HEK293T (cell line): ENCODE data around the gene DCANP1.

ENCODE experiments used
- CTCF ChIA-PET: fragments of 350-600 bp; formaldehyde crosslinking; extraction: SDS; loops from one replicate; lab custom pipeline; 2021; ENCODE audit warnings: antibody characterized with exemption, inconsistent platforms; lab: Yijun Ruan, JAX
- POLR2A ChIA-PET: fragments of 350-600 bp; formaldehyde crosslinking; extraction: SDS; loops from one replicate; lab custom pipeline; 2020; ENCODE audit warnings: antibody characterized with exemption, inconsistent platforms; lab: Yijun Ruan, JAX
- DNase-seq: peaks from one replicate; pipeline ENCODE4 v3.0.0; 2012; ENCODE audit warnings: mixed read lengths; ENCODE audit errors: extremely low spot score
- ARNT ChIP-seq: fragments of 450-650 bp; IDR thresholded peaks from 2 replicates; pipeline ENCODE4 v1.6.1; 2017; ENCODE audit warnings: mild to moderate bottlenecking
- BHLHE40 ChIP-seq: fragments of 450-650 bp; IDR thresholded peaks from 2 replicates; pipeline ENCODE4 v1.6.1; 2016; ENCODE audit warnings: mild to moderate bottlenecking, moderate library complexity, borderline replicate concordance
- CTBP1 ChIP-seq: fragments of 450-650 bp; IDR thresholded peaks from 2 replicates; pipeline ENCODE4 v1.6.1; 2016; ENCODE audit warnings: borderline replicate concordance
- ELF4 ChIP-seq: fragments of 450-650 bp; IDR thresholded peaks from 2 replicates; pipeline ENCODE4 v1.6.1; 2017; ENCODE audit warnings: antibody characterized with exemption
- FOXA1 ChIP-seq: fragments of 450-650 bp; IDR thresholded peaks from 2 replicates; pipeline ENCODE4 v1.6.1; 2016; ENCODE audit warnings: mild to moderate bottlenecking
- FOXK2 ChIP-seq: fragments of 450-650 bp; IDR thresholded peaks from 2 replicates; pipeline ENCODE4 v1.6.1; 2016; ENCODE audit warnings: mild to moderate bottlenecking
- FOXM1 ChIP-seq: fragments of 450-650 bp; IDR thresholded peaks from 2 replicates; pipeline ENCODE4 v1.6.1; 2017; ENCODE audit warnings: mild to moderate bottlenecking, borderline replicate concordance
- HDGF ChIP-seq: fragments of 450-650 bp; IDR thresholded peaks from 2 replicates; pipeline ENCODE4 v1.6.1; 2017; ENCODE audit warnings: antibody characterized with exemption, borderline replicate concordance
- L3MBTL2 ChIP-seq: fragments of 450-650 bp; conservative IDR thresholded peaks from 2 replicates; pipeline ENCODE4 v1.6.1; 2016; ENCODE audit warnings: mild to moderate bottlenecking
- LEF1 ChIP-seq: fragments of 450-650 bp; IDR thresholded peaks from 2 replicates; pipeline ENCODE4 v1.6.1; 2017; ENCODE audit warnings: mild to moderate bottlenecking, borderline replicate concordance
- NFRKB ChIP-seq: fragments of 450-650 bp; IDR thresholded peaks from 2 replicates; pipeline ENCODE4 v1.6.1; 2016; ENCODE audit warnings: mild to moderate bottlenecking, moderate library complexity
- PKNOX1 ChIP-seq: fragments of 450-650 bp; IDR thresholded peaks from 2 replicates; pipeline ENCODE4 v1.6.1; 2016
- SP1 ChIP-seq: fragments of 450-650 bp; IDR thresholded peaks from 2 replicates; pipeline ENCODE4 v1.6.1; 2017
- SUZ12 ChIP-seq: fragments of 450-650 bp; IDR thresholded peaks from 2 replicates; pipeline ENCODE4 v1.6.1; 2016; ENCODE audit warnings: mild to moderate bottlenecking
- TARDBP ChIP-seq: fragments of 450-650 bp; IDR thresholded peaks from 2 replicates; pipeline ENCODE4 v1.6.1; 2016
- ZNF384 ChIP-seq: fragments of 450-650 bp; IDR thresholded peaks from 2 replicates; pipeline ENCODE4 v1.6.1; 2016

DCANP1 gene

DNA sequence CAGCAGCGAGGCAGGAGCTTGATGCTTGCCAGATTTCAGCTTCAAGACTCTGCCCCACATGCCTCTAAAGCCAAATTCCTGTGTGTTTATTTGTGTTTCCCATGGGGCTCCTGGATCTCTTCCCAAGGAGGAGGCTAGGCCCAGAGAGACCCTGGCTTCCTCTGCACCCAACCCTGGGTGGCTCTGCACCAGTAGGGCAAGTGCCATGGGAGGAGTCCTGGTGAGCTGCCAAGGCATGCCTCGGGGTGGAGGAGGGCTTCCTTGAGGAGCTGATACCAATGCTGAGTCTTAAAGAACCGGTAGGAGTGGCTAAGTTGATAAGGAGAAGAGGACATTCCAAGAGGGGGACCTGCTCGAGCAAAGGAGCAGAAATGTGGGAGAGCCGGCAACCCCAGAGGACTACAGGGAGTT, 11.8 kb upstream of the DCANP1 start:
- ChIA-PET CTCF (interaction anchor here (1.2 to 12.0 kb wide), 7 partner anchors 10 to 212 kb away, joined by 4 to 450 read pairs (median 13); no protein-coding TSS in a partner anchor), POLR2A (no interaction called here)
- TF ChIP-seq BHLHE40 = no peak
- TF ChIP-seq FOXM1 = no peak
- no peak for TF ChIP-seq FOXA1
- no peak for TF ChIP-seq ELF4
- no peak for TF ChIP-seq TARDBP
- TF ChIP-seq SP1 = no peak
- DNase-seq = no peak

DNA sequence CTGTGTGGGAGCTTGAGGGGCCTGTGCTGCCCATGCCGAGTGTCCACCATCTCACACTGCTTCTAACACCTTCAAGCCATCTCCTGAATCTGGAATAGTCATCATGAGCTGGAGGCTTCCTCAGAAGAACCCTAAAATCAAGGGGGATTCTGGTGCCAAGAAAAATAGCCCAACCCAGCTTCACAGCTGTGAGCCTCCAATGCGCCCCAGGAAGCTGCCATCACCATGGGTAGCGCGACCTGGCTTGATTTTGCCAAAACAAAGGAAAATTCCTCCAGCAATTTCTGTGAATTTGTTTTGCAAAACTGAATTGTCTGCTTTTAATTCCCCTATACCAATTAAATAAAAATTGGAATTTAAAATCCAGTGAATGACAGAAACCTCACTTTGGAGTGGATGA, 11.2 kb upstream of the DCANP1 start:
- POLR2A ChIA-PET = interaction anchor here (1.2 to 1.9 kb wide), 2 partner anchors 93 to 96 kb away, joined by 3 to 4 read pairs; no protein-coding TSS in a partner anchor
- TF ChIP-seq SP1 (no peak), ARNT (no peak), NFRKB (no peak), PKNOX1 (no peak), ELF4 (no peak)
- CTCF ChIA-PET = interaction anchor here (0.6 to 12.0 kb wide), 15 partner anchors 8 to 374 kb away, joined by 3 to 450 read pairs (median 6); no protein-coding TSS in a partner anchor
- no peak for DNase-seq

DNA sequence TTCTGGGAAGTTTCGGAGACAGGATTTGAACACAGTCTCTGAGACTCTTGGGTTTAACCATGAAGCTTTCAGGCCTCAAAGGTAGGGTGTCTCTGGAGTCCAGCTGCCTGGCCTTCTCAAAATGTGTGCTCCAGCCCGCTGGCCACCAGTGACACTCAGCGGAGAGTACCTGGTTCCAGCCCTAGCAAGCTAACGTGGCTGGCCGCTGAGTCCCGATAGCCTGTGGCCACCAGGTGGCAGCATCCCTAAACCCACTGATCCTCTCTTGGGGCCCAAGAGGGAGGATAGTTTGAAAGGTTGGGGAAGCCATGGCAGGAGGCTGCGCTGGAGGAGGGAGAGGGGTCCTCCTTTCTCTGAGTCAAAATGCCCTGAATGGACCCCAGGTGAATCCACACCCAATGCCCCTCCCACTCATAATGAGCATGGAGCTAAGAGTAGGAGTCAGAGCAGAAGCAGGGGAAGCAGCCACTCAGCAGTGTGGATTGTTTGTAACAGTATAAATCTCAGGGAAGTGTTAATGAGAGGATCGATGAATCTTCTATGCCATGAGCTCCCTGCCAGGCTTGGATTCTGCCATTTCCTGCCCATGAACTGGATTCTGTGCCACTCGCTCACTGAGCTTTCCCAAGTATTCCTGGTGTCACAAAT, 10.4 kb upstream of the DCANP1 start:
- DNase-seq = peak; percentile 83
- ChIA-PET POLR2A (interaction anchor here (0.8 to 1.9 kb wide), 4 partner anchors 9 to 96 kb away, joined by 3 to 5 read pairs (median 4); no protein-coding TSS in a partner anchor), CTCF (interaction anchor here (0.6 to 12.0 kb wide), 27 partner anchors 8 to 918 kb away, joined by 3 to 450 read pairs (median 4); no protein-coding TSS in a partner anchor)
- no peak for TF ChIP-seq SP1
- TF ChIP-seq L3MBTL2 = no peak
- no peak for TF ChIP-seq PKNOX1
- no peak for TF ChIP-seq SUZ12
- no peak for TF ChIP-seq FOXK2
- TF ChIP-seq HDGF = no peak
- no peak for TF ChIP-seq FOXM1
- no peak for TF ChIP-seq NFRKB
- TF ChIP-seq TARDBP = no peak
- TF ChIP-seq BHLHE40 = no peak
- TF ChIP-seq CTBP1 = no peak
- no peak for TF ChIP-seq ZNF384
- TF ChIP-seq FOXA1 = no peak

- ChIA-PET POLR2A (interaction anchor here (1.6 to 1.9 kb wide), 2 partner anchors 10 to 95 kb away, joined by 4 to 5 read pairs; no protein-coding TSS in a partner anchor), CTCF (interaction anchor here (1.0 to 12.0 kb wide), 10 partner anchors 7 to 123 kb away, joined by 4 to 450 read pairs (median 9); no protein-coding TSS in a partner anchor)
- DNase-seq = no peak
- TF ChIP-seq TARDBP (no peak), FOXM1 (no peak), BHLHE40 (no peak), ARNT (no peak), PKNOX1 (no peak), NFRKB (no peak), FOXA1 (no peak), SUZ12 (no peak), ZNF384 (no peak)
Measured at GRCh38 chr5:135456238-135457099, 9.3 kb upstream of the DCANP1 start.

GRCh38 chr5:135455876-135456237, 8.7 kb upstream of the DCANP1 start:
- DNase-seq = no peak
- no peak for TF ChIP-seq ELF4
- no peak for TF ChIP-seq NFRKB
- no peak for TF ChIP-seq PKNOX1
- no peak for TF ChIP-seq FOXM1
- no peak for TF ChIP-seq ZNF384
- no peak for TF ChIP-seq TARDBP
- no peak for TF ChIP-seq SUZ12
- TF ChIP-seq FOXK2 = no peak
- no peak for TF ChIP-seq FOXA1
- TF ChIP-seq SP1 = no peak
- no peak for TF ChIP-seq L3MBTL2
- no peak for TF ChIP-seq CTBP1
- TF ChIP-seq BHLHE40 = no peak
- TF ChIP-seq HDGF = no peak
- no peak for TF ChIP-seq LEF1
- TF ChIP-seq ARNT = no peak
- POLR2A ChIA-PET = no interaction called here
- CTCF ChIA-PET = interaction anchor here (0.8 to 12.0 kb wide), 5 partner anchors 10 to 98 kb away, joined by 5 to 450 read pairs (median 9); no protein-coding TSS in a partner anchor
